T1000 (cell line): ENCODE measurements around the gene KRTAP20-2.

Experiments used
- DNase-seq: peaks from one replicate; lab custom pipeline; 2025; ENCODE audit warnings: mixed read lengths; lab: John Stamatoyannopoulos, UW

The KRTAP20-2 gene

GRCh38 chr21:30634906-30635305 is at the start of gene KRTAP20-2:
Gene KRTAP20-2 (plus strand): TSS chr21:30635206. CDS start chr21:30635264, 58 bp downstream.
- no peak for DNase-seq

- no peak for DNase-seq
Measured at GRCh38 chr21:30590297-30590696, 44.7 kb upstream of the KRTAP20-2 start, which contains the start of gene KRTAP22-2. Gene KRTAP22-2 (minus strand): TSS chr21:30590397.

- no peak for DNase-seq
Measured at GRCh38 chr21:30592140-30592539, 42.9 kb upstream of the KRTAP20-2 start, which contains the start of gene KRTAP6-3. Gene KRTAP6-3 (plus strand): TSS chr21:30592440. CDS start chr21:30592446, 6 bp downstream.

- DNase-seq: no peak
Measured at GRCh38 chr21:30598802-30599201, 36.2 kb upstream of the KRTAP20-2 start, which contains the start of gene KRTAP6-2. Gene KRTAP6-2 (minus strand): TSS chr21:30598902. CDS start chr21:30598874, 28 bp downstream.

GRCh38 chr21:30600787-30601186 is 34.2 kb upstream of the KRTAP20-2 start, which contains the start of gene KRTAP22-1:
Gene KRTAP22-1 (plus strand): TSS chr21:30601087.
- DNase-seq: no peak

GRCh38 chr21:30605968-30606367 is 29.0 kb upstream of the KRTAP20-2 start:
- DNase-seq: no peak

GRCh38 chr21:30612132-30612531 is 22.9 kb upstream of the KRTAP20-2 start:
- DNase-seq: no peak

- DNase-seq: no peak
Measured at GRCh38 chr21:30613836-30614235, 21.2 kb upstream of the KRTAP20-2 start, which contains the start of gene KRTAP6-1. Gene KRTAP6-1 (minus strand): TSS chr21:30613930. CDS start chr21:30613904, 26 bp downstream.

GRCh38 chr21:30615199-30615598 is 19.8 kb upstream of the KRTAP20-2 start:
- no peak for DNase-seq

GRCh38 chr21:30616125-30616524 is 18.9 kb upstream of the KRTAP20-2 start, which contains the start of gene KRTAP20-1:
Gene KRTAP20-1 (plus strand): TSS chr21:30616425. CDS start chr21:30616455, 30 bp downstream.
- no peak for DNase-seq

GRCh38 chr21:30620080-30620479 is 14.9 kb upstream of the KRTAP20-2 start:
- DNase-seq: no peak

- DNase-seq: no peak
Measured at GRCh38 chr21:30620522-30620921, 14.5 kb upstream of the KRTAP20-2 start, which contains the start of gene KRTAP20-4. Gene KRTAP20-4 (plus strand): TSS chr21:30620627.

- DNase-seq: no peak
Measured at GRCh38 chr21:30623362-30623761, 11.6 kb upstream of the KRTAP20-2 start.

GRCh38 chr21:30625449-30626165 is 9.4 kb upstream of the KRTAP20-2 start:
- no peak for DNase-seq

- no peak for DNase-seq
Measured at GRCh38 chr21:30628109-30628508, 6.9 kb upstream of the KRTAP20-2 start.

GRCh38 chr21:30629200-30629599 is 5.8 kb upstream of the KRTAP20-2 start:
- no peak for DNase-seq

GRCh38 chr21:30638686-30639085 is 3.7 kb downstream of the KRTAP20-2 start:
- DNase-seq: no peak

GRCh38 chr21:30642564-30642963 is 7.6 kb downstream of the KRTAP20-2 start, which contains the start of gene KRTAP20-3:
Gene KRTAP20-3 (plus strand): TSS chr21:30642864.
- DNase-seq: no peak

- no peak for DNase-seq
Measured at GRCh38 chr21:30646904-30647414, 12.0 kb downstream of the KRTAP20-2 start.

- DNase-seq: no peak
Measured at GRCh38 chr21:30652891-30653290, 17.9 kb downstream of the KRTAP20-2 start.

- DNase-seq: no peak
Measured at GRCh38 chr21:30668776-30669175, 33.8 kb downstream of the KRTAP20-2 start.

- no peak for DNase-seq
Measured at GRCh38 chr21:30672985-30673650, 38.1 kb downstream of the KRTAP20-2 start.
